ENCODE measurements around the gene PLOD1. TPM values are rescaled to one million over a fixed set of nuclear protein-coding genes. Genes with fewer than 3 reads are reported as not detected.
"Not testable (repeated sequence)": the region's sequence is repeated elsewhere in the genome, so short reads cannot be mapped to it uniquely, and the experiment has no call there.

PLOD1 gene
- 850 TPM for polyA plus RNA-seq (2013, experiment 1 of 2; ENCODE audit: insufficient read length)
- polyA plus RNA-seq (2013, experiment 2 of 2; ENCODE audit: insufficient read length), result 805 TPM

GRCh38 chr1:11934302-11935056, at the start of gene PLOD1:
PLOD1 (plus strand) TSS chr1:11934717; CDS start chr1:11934780, 63 bp downstream.
- peak; percentile 93 for DNase-seq

DNA sequence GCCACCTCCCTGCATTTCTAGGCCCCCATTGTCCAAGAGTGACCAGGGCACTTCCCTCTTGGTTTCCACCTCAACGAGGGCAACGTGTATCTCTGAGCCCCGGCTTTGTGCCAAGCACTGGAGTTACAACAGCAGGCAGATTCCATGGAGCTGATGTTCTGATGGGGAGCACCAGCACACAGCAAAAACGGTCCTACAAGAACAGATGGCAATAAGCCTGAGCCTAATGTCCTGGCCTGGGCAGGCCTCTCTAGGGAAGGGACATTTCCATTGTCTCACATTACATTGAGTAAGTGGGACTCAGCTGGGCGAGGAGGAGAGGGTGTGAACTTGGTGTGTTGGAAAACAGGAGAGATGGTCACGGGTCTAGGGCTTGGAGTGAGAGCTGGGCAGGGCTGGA, 48.6 kb upstream of the PLOD1 start:
- no peak for DNase-seq

DNA sequence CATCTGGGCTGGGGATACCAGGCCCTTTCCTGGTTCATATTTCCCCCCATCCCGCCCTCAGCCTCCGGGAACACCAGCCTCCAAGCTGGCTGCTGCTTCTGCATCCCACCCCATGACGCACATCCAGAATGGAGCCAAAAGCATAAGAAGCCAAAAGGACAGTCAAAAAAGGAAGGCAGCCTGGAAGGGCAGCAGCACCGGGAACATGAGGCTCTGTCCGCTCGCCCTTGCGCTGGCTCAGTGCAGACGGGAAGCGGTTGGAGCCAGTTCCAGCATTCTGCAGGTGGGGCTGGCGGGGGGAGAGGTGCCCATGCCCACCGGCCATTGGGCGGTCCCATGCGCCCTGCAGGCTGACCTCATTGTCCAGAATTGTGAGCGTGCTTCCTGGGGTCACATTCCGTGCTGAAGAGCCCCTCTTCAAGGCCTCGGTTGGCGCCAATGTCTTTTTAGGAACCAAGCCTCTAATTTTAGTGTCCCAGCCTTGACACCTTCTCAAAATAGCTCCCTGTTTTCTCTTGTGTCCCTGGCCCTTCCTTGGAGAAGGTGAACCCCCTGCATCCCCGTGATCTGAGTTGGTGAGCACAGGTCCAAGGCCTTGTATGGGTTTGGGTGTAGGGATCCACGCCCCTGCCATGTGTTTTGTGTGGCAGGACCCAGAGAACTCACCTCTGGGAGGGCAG, 47.4 kb upstream of the PLOD1 start:
- DNase-seq, result no peak

DNA sequence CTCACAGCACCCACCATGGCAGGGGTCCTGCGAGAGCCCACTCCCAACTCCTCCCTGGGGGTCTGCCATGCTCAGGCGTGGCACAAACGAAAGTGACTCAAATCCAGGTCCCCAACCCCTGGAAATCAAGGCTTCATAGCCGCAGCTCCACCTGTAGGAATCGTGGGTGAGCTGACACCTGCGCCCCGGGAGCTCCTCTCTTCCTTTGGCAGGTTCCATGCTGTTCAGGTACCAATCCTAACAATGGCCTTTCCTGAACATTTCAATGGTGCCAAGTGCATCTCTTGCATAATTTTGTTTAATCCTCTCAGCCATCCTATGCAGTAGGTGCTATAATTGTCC, 46.9 kb upstream of the PLOD1 start:
- no peak for DNase-seq

DNA sequence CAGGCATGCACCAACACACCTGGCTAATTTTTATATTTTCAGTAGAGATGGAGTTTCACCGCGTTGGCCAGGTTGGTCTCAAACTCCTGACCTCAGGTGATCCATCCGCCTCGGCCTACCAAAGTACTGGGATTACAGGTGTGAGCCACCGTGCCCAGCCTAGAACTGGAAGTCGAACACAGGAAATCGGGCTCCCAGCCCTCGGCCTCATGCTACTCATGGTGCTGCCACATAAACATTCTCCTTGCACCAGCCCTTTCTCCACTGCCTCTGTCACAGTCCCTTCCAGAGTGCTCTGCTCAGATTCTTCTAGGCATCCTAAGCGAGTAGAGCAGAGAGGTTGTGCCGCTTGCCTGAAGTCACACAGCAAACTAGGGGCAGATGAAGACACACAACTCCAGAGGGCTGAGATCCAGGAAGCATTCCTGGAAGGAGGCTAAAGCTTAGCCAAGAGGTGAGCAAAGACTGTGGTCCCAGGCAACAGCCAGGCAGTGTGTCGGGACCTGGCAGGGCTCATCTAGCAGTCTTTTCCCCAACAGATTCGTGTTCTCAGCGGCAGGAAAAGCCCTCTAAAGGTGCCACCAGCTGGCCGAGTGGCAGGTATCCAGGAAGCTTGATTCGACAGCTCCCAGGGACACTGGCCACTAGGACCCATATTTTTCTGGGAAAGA, 46.2 kb upstream of the PLOD1 start:
- DNase-seq, result no peak

DNA sequence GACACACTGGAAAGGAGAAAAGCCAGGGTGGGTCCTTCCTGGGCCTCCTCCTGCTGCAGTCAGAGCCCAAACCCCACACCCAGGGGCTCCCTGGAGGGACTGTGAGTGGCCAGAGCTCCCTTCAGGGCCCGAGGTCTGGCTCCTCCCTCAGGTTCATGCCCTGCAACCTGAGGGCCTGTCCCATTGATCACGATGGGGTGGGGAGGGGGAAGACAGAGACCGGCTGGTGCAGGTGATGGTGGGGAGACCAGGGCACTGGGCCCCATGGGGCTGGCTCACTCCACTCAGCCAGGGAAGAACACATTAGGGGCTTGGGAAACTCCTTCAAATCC, 45.7 kb upstream of the PLOD1 start:
- no peak for DNase-seq

- no peak for DNase-seq
These were observed 42.9 kb upstream of the PLOD1 start for GRCh38 chr1:11891433-11892186.

DNA sequence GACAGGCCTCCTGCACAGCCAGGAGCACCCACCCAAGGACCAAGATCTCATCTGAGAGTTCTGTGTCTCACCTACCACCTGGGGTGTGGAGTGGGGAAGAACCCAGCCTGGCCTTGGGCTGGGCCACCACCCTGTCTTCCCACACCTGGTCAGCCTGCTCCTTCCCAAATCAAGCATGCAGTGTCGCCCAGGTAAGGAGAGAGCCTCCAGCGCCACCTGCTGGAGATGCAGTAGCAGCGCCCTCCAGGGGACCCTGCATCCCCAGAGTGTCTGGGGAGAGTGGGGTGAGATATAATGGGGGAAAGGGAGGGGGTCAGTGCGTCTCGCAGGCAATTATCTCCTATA, 40.6 kb upstream of the PLOD1 start:
- DNase-seq, result peak; percentile 21

- DNase-seq, result not testable (repeated sequence)
These were observed 40.0 kb upstream of the PLOD1 start for GRCh38 chr1:11894501-11894900.

DNA sequence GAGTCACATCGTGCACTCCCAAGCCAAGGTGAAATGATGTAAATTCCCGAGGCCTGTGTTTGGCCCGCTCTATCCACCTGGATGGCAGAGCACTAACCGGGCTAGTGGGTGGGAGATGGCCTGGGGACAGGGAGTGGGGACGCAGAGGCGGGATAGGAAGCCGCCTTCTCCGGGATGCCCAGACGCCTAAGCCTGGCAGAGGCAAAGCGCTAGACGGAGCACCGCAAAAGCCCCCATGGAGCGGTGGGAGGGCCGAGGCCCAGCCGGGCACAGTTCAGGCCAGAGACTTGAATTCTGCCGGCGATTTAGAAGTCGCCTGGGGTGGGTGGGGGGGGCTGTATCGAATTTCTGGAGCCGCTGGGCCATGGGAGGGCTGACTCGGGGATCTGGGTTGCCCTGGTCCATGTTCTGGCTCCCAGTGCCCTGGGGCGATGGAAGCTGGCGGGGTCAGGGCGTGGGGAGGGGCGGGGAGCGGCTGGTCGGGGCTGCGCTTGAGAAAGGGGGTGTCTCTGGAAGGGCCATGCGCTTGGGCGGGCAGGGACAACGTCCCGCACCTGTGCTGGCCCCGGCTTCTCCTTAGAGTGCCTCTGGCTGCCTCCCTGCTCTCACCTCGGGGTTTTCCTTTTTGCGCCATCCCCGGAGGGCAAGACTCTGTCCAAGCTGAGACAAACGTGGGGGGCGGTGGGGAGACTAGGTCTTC, 36.3 kb upstream of the PLOD1 start:
- DNase-seq, result no peak

GRCh38 chr1:11898831-11899467, 35.6 kb upstream of the PLOD1 start:
- DNase-seq, result no peak

GRCh38 chr1:11901446-11901845, 33.1 kb upstream of the PLOD1 start:
- not testable (repeated sequence) for DNase-seq

GRCh38 chr1:11903210-11903609, 31.3 kb upstream of the PLOD1 start:
- no peak for DNase-seq

DNA sequence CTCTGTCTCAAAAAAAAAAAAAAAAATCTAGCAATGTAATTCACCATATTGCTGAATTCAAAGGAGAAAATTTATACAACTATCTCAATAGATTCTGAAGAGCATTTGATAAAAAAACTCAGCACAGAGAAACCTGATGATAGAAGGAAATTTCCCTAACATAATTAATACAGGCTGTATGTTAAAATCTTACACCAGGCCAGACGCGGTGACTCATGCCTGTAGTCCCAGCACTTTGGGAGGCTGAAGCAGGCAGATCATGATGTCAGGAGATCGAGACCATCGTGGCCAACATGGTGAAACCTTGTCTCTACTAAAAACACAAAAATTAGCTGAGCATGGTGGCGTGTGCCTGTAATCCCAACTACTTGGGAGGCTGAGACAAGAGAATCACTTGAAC, 30.4 kb upstream of the PLOD1 start:
- DNase-seq, result peak; percentile 33

GRCh38 chr1:11904978-11905377, 29.5 kb upstream of the PLOD1 start:
- DNase-seq, result no peak

DNA sequence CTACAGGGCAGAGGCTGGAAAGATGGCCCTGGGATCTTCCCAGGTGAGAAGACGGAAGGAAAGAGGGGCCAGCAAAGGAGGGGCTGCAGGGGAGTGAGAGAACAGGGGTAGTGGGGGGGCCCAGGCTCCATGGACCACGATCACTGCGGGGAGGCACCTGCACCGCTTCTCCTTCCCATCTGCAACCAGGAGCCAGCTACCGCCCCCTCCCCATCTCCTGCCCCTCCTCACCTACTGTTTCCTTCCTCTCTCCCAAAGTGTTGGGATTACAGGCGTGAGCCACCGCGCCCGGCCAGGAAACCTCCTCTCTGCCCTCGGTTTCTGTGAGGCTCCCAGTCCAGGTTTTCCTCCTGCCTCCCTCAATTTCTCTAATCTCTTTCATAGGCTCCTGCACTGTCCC, 27.6 kb upstream of the PLOD1 start:
- no peak for DNase-seq

- DNase-seq, result peak; percentile 91
These were observed 27.0 kb upstream of the PLOD1 start for GRCh38 chr1:11907275-11908094.

GRCh38 chr1:11908095-11908675, 26.3 kb upstream of the PLOD1 start:
- DNase-seq, result peak; percentile 99

- not testable (repeated sequence) for DNase-seq
These were observed 23.6 kb upstream of the PLOD1 start for GRCh38 chr1:11910914-11911228.

DNA sequence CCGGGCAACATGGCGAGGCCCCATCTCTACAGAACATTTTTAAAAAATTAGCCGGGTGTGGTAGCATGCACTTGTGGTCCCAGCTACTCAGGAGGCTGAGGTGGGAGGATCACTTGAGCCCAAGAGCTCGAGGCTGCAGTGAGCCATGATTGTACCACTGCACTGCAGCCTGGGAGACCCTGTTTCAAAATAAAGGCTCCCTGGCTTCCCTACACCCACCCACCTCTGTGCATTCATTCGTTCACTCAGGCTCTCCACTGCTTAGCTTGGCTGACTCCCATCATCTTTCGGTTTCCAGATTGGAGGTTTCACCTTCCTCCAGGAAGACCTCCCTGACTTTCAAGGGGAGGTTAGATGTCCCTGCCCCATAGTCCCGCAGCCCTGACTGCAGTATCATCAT, 22.5 kb upstream of the PLOD1 start:
- DNase-seq, result no peak

Data from fibroblast of skin of back (primary cell).